Right lobe of liver (tissue), 4 donors: ENCODE results near the gene MRFAP1L1.

Experiments
- POLR2A ChIP-seq: fragments of 450-650 bp; IDR thresholded peaks from one replicate; pipeline ENCODE4 v1.6.1; 2017; ENCODE audit warnings: antibody characterized with exemption, mild to moderate bottlenecking
- TF ChIP-seq, protein P1 (sequence below), 4 donors: fragments of 200-600 bp in 3 of 4; fragments of 450-650 bp in 1 of 4; IDR thresholded peaks; one replicate each; pipeline versions ENCODE4 v1.5.1 to v1.8.0; 2016 to 2022; ENCODE audit warnings: antibody characterized with exemption in 4 of 4, mild to moderate bottlenecking in 2 of 4
- donor health status: DM: no; HTN: no; CAD: no.
- donor health status: DM: no; HTN: no; CAD: no.
- donor health status: DM: no; HTN: yes; CAD: no.

DNA sequence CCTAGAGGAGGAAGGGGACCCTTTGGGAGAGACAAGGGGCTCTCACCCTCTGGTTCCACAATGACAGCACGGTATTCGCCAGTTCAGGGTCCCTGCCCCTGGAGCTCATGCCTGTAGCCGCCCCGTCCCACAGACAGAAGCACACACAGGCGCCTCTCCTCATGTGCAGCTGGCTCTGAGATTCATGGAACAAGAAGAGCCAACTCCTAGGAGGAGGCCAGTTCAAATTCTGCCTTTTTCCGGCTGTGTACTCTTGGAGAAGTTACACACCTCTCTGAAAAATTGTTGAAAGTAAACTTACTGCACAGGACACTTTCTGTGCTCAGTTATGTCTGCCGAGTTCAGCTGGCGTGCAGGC is 21.6 kb upstream of the MRFAP1L1 start:
- TF ChIP-seq, protein P1, sequence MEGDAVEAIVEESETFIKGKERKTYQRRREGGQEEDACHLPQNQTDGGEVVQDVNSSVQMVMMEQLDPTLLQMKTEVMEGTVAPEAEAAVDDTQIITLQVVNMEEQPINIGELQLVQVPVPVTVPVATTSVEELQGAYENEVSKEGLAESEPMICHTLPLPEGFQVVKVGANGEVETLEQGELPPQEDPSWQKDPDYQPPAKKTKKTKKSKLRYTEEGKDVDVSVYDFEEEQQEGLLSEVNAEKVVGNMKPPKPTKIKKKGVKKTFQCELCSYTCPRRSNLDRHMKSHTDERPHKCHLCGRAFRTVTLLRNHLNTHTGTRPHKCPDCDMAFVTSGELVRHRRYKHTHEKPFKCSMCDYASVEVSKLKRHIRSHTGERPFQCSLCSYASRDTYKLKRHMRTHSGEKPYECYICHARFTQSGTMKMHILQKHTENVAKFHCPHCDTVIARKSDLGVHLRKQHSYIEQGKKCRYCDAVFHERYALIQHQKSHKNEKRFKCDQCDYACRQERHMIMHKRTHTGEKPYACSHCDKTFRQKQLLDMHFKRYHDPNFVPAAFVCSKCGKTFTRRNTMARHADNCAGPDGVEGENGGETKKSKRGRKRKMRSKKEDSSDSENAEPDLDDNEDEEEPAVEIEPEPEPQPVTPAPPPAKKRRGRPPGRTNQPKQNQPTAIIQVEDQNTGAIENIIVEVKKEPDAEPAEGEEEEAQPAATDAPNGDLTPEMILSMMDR (IDR thresholded peaks at IDR 0.05): no peak
- TF ChIP-seq POLR2A: no peak
